Cardiac muscle cell (in vitro differentiated cells and primary cell): ENCODE measurements around the gene HNRNPU. TPM values are rescaled to one million over a fixed set of nuclear protein-coding genes. Genes with fewer than 3 reads are reported as not detected.
A peak's percentile ranks its signal among the peaks of the same experiment; 100 is the strongest.

ENCODE experiments used
- DNase-seq, 2 donors: peaks; one replicate each; pipeline versions ENCODE4 v3.0.0 to v3.0.0-alpha.2; 2010 to 2017; ENCODE audit warnings: low read depth in 1 of 2, low spot score in 1 of 2
- H3K27ac ChIP-seq: fragments of 200-600 bp; sonication (generic); 2 replicates; pipeline ENCODE4 v1.5.1; 2016
- H3K27me3 ChIP-seq: fragments of 200-600 bp; sonication (generic); 2 replicates; pipeline ENCODE4 v1.6.0; 2016; ENCODE audit warnings: control low read depth
- H3K36me3 ChIP-seq: fragments of 200-600 bp; sonication (generic); 2 replicates; pipeline ENCODE4 v1.5.1; 2016; ENCODE audit warnings: control low read depth
- H3K4me1 ChIP-seq: fragments of 200-600 bp; sonication (generic); 2 replicates; pipeline ENCODE4 v1.8.1; 2017; ENCODE audit warnings: low read depth, mild to moderate bottlenecking, mixed run types
- H3K4me3 ChIP-seq: fragments of 200-600 bp; sonication (generic); 2 replicates; pipeline ENCODE4 v1.5.1; 2016; ENCODE audit warnings: mild to moderate bottlenecking
- H3K9me3 ChIP-seq: fragments of 200-600 bp; sonication (generic); 2 replicates; pipeline ENCODE4 v1.5.1; 2017; ENCODE audit warnings: low read depth, mild to moderate bottlenecking, control low read depth
- CTCF ChIP-seq: IDR thresholded peaks from 2 replicates; pipeline ENCODE4 v1.5.1; 2012; ENCODE audit warnings: low read depth, mild to moderate bottlenecking, low read length
- polyA plus RNA-seq: library from polyadenylated mRNA; unstranded; fragments of >200 nt; fragmentation: Nextera tagmentation; extraction: Ambion mirVana; gene quantifications from 2 replicates; pipeline ENCODE4 v1.2.1, GENCODE V29; 2016
- total RNA-seq: library from RNA; depleted of rRNA; stranded (reverse); fragments of >200 nt; gene quantifications from 2 replicates; pipeline ENCODE4 v1.2.3, GENCODE V29; 2016

The HNRNPU gene
- total and polyA plus RNA-seq, 2 experiments from 2014 or later = 345 to 447 TPM

- DNase-seq = no peak
- H3K9me3 ChIP-seq = no peaks in the 10 kb centered on the region
- no peak for TF ChIP-seq CTCF
- no peak overlapping the region for H3K27ac ChIP-seq
- H3K36me3 ChIP-seq = no peaks in the 10 kb centered on the region
- no peaks in the 10 kb centered on the region for H3K27me3 ChIP-seq
- no peak overlapping the region for H3K4me3 ChIP-seq
- no peaks in the 10 kb centered on the region for H3K4me1 ChIP-seq
Measured at GRCh38 chr1:244802556-244803239, 61.6 kb downstream of the HNRNPU start.

GRCh38 chr1:244802041-244802440, 62.3 kb downstream of the HNRNPU start:
- H3K27me3 ChIP-seq = no peaks in the 10 kb centered on the region
- no peak for DNase-seq
- no peak overlapping the region for H3K4me3 ChIP-seq
- H3K36me3 ChIP-seq = no peaks in the 10 kb centered on the region
- no peak for TF ChIP-seq CTCF
- no peaks in the 10 kb centered on the region for H3K4me1 ChIP-seq
- H3K27ac ChIP-seq = no peak overlapping the region
- H3K9me3 ChIP-seq = no peaks in the 10 kb centered on the region

- Histone ChIP-seq H3K27me3 (no peaks in the 10 kb centered on the region), H3K9me3 (no peaks in the 10 kb centered on the region), H3K36me3 (no peaks in the 10 kb centered on the region), H3K27ac (no peak overlapping the region), H3K4me1 (no peaks in the 10 kb centered on the region), H3K4me3 (no peak overlapping the region)
- TF ChIP-seq CTCF = peak; percentile 52
- DNase-seq = peak; percentile 33 to 47
Measured at GRCh38 chr1:244801246-244801645, 63.1 kb downstream of the HNRNPU start.

GRCh38 chr1:244800821-244801220, 63.5 kb downstream of the HNRNPU start:
- Histone ChIP-seq H3K4me1 (no peaks in the 10 kb centered on the region), H3K27me3 (no peaks in the 10 kb centered on the region), H3K27ac (no peak overlapping the region), H3K9me3 (no peaks in the 10 kb centered on the region), H3K36me3 (no peaks in the 10 kb centered on the region), H3K4me3 (no peak overlapping the region)
- TF ChIP-seq CTCF = no peak
- no peak for DNase-seq

Other genes with a start within 250 kb of the HNRNPU start
- gene DESI2, start 211.4 kb downstream of the HNRNPU start, total RNA-seq = 36.0 and 43.3 TPM in 2 replicates
- gene DESI2, start 211.4 kb downstream of the HNRNPU start, polyA plus RNA-seq = 32.7 and 33.0 TPM in 2 replicates
- gene COX20, start 28.9 kb downstream of the HNRNPU start, total RNA-seq = 51.2 and 55.8 TPM in 2 replicates
- 68.1 and 104 TPM in 2 replicates for gene COX20, start 28.9 kb downstream of the HNRNPU start, polyA plus RNA-seq